ENCODE measurements around the gene OLFML2A.

The OLFML2A gene

GRCh38 chr9:124768334-124768733 lies 8.6 kb upstream of the OLFML2A start:
- TF ChIP-seq GATA3 (IDR thresholded peaks at IDR 0.05; ENCODE audit: low read depth, low read length) (no peak), GATA2 (IDR thresholded peaks at IDR 0.05; ENCODE audit: low read depth, low read length) (no peak)

- no peak for TF ChIP-seq GATA2 (IDR thresholded peaks at IDR 0.05; ENCODE audit: low read depth, low read length)
- TF ChIP-seq GATA3 (IDR thresholded peaks at IDR 0.05; ENCODE audit: low read depth, low read length), result no peak
Observed at GRCh38 chr9:124768750-124769548, 8.0 kb upstream of the OLFML2A start.

GRCh38 chr9:124769549-124770358 lies 7.2 kb upstream of the OLFML2A start:
- no peak for TF ChIP-seq GATA2 (IDR thresholded peaks at IDR 0.05; ENCODE audit: low read depth, low read length)
- TF ChIP-seq GATA3 (IDR thresholded peaks at IDR 0.05; ENCODE audit: low read depth, low read length), result no peak

GRCh38 chr9:124770359-124771020 lies 6.4 kb upstream of the OLFML2A start:
- no peak for TF ChIP-seq GATA3 (IDR thresholded peaks at IDR 0.05; ENCODE audit: low read depth, low read length)
- TF ChIP-seq GATA2 (IDR thresholded peaks at IDR 0.05; ENCODE audit: low read depth, low read length), result no peak

GRCh38 chr9:124771021-124771866 lies 5.7 kb upstream of the OLFML2A start, which contains the start of gene NR6A1:
Gene NR6A1 (minus strand): TSS chr9:124771311.
- TF ChIP-seq GATA2 (IDR thresholded peaks at IDR 0.05; ENCODE audit: low read depth, low read length), result no peak
- TF ChIP-seq GATA3 (IDR thresholded peaks at IDR 0.05; ENCODE audit: low read depth, low read length), result no peak

- TF ChIP-seq GATA3 (IDR thresholded peaks at IDR 0.05; ENCODE audit: low read depth, low read length) (no peak), GATA2 (IDR thresholded peaks at IDR 0.05; ENCODE audit: low read depth, low read length) (no peak)
Observed at GRCh38 chr9:124771867-124772679, 4.9 kb upstream of the OLFML2A start.

- TF ChIP-seq GATA3 (IDR thresholded peaks at IDR 0.05; ENCODE audit: low read depth, low read length), result no peak
- TF ChIP-seq GATA2 (IDR thresholded peaks at IDR 0.05; ENCODE audit: low read depth, low read length), result no peak
Observed at GRCh38 chr9:124773473-124774128, 3.3 kb upstream of the OLFML2A start.

GRCh38 chr9:124774129-124774978 lies 2.6 kb upstream of the OLFML2A start:
- TF ChIP-seq GATA3 (IDR thresholded peaks at IDR 0.05; ENCODE audit: low read depth, low read length), result no peak
- TF ChIP-seq GATA2 (IDR thresholded peaks at IDR 0.05; ENCODE audit: low read depth, low read length), result no peak

- TF ChIP-seq GATA3 (IDR thresholded peaks at IDR 0.05; ENCODE audit: low read depth, low read length), result no peak
- TF ChIP-seq GATA2 (IDR thresholded peaks at IDR 0.05; ENCODE audit: low read depth, low read length), result no peak
Observed at GRCh38 chr9:124776618-124776953, 347 bp upstream of the OLFML2A start.

- TF ChIP-seq GATA2 (IDR thresholded peaks at IDR 0.05; ENCODE audit: low read depth, low read length), result no peak
- no peak for TF ChIP-seq GATA3 (IDR thresholded peaks at IDR 0.05; ENCODE audit: low read depth, low read length)
Observed at GRCh38 chr9:124778575-124779367, 1.8 kb downstream of the OLFML2A start.
